ENCODE results near the gene PEPD.

- TF ChIP-seq, protein P1, sequence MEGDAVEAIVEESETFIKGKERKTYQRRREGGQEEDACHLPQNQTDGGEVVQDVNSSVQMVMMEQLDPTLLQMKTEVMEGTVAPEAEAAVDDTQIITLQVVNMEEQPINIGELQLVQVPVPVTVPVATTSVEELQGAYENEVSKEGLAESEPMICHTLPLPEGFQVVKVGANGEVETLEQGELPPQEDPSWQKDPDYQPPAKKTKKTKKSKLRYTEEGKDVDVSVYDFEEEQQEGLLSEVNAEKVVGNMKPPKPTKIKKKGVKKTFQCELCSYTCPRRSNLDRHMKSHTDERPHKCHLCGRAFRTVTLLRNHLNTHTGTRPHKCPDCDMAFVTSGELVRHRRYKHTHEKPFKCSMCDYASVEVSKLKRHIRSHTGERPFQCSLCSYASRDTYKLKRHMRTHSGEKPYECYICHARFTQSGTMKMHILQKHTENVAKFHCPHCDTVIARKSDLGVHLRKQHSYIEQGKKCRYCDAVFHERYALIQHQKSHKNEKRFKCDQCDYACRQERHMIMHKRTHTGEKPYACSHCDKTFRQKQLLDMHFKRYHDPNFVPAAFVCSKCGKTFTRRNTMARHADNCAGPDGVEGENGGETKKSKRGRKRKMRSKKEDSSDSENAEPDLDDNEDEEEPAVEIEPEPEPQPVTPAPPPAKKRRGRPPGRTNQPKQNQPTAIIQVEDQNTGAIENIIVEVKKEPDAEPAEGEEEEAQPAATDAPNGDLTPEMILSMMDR (IDR thresholded peaks at IDR 0.05): no peak
- no peak for TF ChIP-seq POLR2A (IDR thresholded peaks at IDR 0.05)
These were observed 28.6 kb downstream of the PEPD start for GRCh38 chr19:33492951-33493350.

All from Peyer's patch (tissue), 4 donors.